MM.1S (cell line): ENCODE data around the gene RASSF10.

Experiments
- DNase-seq: peaks from one replicate; pipeline ENCODE4 v3.0.0-alpha.2; 2015
- H2AFZ ChIP-seq: fragments of 300-600 bp; sonication (generic); 2 replicates; pipeline ENCODE4 v1.6.0; 2016; ENCODE audit warnings: antibody characterized with exemption, low read length
- H3F3A ChIP-seq: fragments of 300-600 bp; sonication (generic); 2 replicates; pipeline ENCODE4 v1.6.1; 2016; ENCODE audit warnings: mild to moderate bottlenecking, antibody characterized with exemption, low read length, moderate library complexity, mixed read lengths; ENCODE audit not compliant: insufficient read depth
- H3K27ac ChIP-seq: fragments of 300-600 bp; sonication (generic); 2 replicates; pipeline ENCODE4 v1.5.1; 2016; ENCODE audit warnings: mild to moderate bottlenecking, low read length
- H3K27me3 ChIP-seq: fragments of 300-600 bp; sonication (generic); replicated peaks from 2 replicates; pipeline ENCODE4 v1.6.0; 2016; ENCODE audit warnings: low read length; ENCODE audit not compliant: insufficient read depth
- H3K36me3 ChIP-seq: fragments of 300-600 bp; sonication (generic); replicated peaks from 2 replicates; pipeline ENCODE4 v1.6.1; 2016; ENCODE audit warnings: mild to moderate bottlenecking, low read length, mixed read lengths; ENCODE audit not compliant: insufficient read depth
- H3K4me1 ChIP-seq: fragments of 300-600 bp; sonication (generic); 2 replicates; pipeline ENCODE4 v1.6.1; 2016; ENCODE audit warnings: low read length, mixed read lengths
- H3K4me2 ChIP-seq: fragments of 300-600 bp; sonication (generic); 2 replicates; pipeline ENCODE4 v1.6.0; 2016; ENCODE audit warnings: low read depth, low read length
- H3K4me3 ChIP-seq: fragments of 300-600 bp; sonication (generic); 2 replicates; pipeline ENCODE4 v1.5.1; 2016; ENCODE audit warnings: low read length, mixed read lengths
- H3K79me2 ChIP-seq: fragments of 300-600 bp; sonication (generic); 2 replicates; pipeline ENCODE4 v1.6.1; 2016; ENCODE audit warnings: mixed run types, low read length, mixed read lengths
- H3K9ac ChIP-seq: fragments of 300-600 bp; sonication (generic); 2 replicates; pipeline ENCODE4 v1.6.1; 2016; ENCODE audit warnings: low read length, mixed read lengths
- H3K9me2 ChIP-seq: fragments of 300-600 bp; sonication (generic); replicated peaks from 2 replicates; pipeline ENCODE4 v1.6.1; 2016; ENCODE audit warnings: mild to moderate bottlenecking, low read length, mixed read lengths; ENCODE audit not compliant: insufficient read depth
- H3K9me3 ChIP-seq: fragments of 300-600 bp; sonication (generic); replicated peaks from 2 replicates; pipeline ENCODE4 v1.6.1; 2016; ENCODE audit warnings: mild to moderate bottlenecking, low read length, mixed read lengths; ENCODE audit not compliant: insufficient read depth
- H4K20me1 ChIP-seq: fragments of 300-600 bp; sonication (generic); 2 replicates; pipeline ENCODE4 v1.6.1; 2016; ENCODE audit warnings: mild to moderate bottlenecking, low read length, moderate library complexity, mixed read lengths; ENCODE audit not compliant: insufficient read depth
- CTCF ChIP-seq: fragments of 300-600 bp; sonication (generic); IDR thresholded peaks from 2 replicates; pipeline ENCODE4 v1.5.1; 2016; ENCODE audit warnings: antibody characterized with exemption, low read length, mixed read lengths
- EZH2 ChIP-seq: fragments of 300-600 bp; sonication (generic); optimal IDR thresholded peaks from 2 replicates; pipeline ENCODE3; 2017; ENCODE audit warnings: low read depth, mild to moderate bottlenecking, antibody characterized with exemption, low read length, mixed read lengths
- EZH2phosphoT487 ChIP-seq: fragments of 300-600 bp; sonication (generic); IDR thresholded peaks from 2 replicates; pipeline ENCODE4 v1.6.1; 2018; ENCODE audit warnings: antibody characterized with exemption, low read length

RASSF10 gene

GRCh38 chr11:13046637-13047570, 37.8 kb downstream of the RASSF10 start:
- Histone ChIP-seq H3F3A (no peaks in the 10 kb centered on the region), H3K4me3 (no peak overlapping the region), H4K20me1 (no peaks in the 10 kb centered on the region), H3K36me3 (no peaks in the 10 kb centered on the region), H3K27me3 (no peaks in the 10 kb centered on the region), H3K4me2 (no peak overlapping the region), H2AFZ (no peak overlapping the region), H3K9ac (no peak overlapping the region), H3K4me1 (no peaks in the 10 kb centered on the region), H3K9me2 (no peaks in the 10 kb centered on the region), H3K9me3 (no peaks in the 10 kb centered on the region), H3K79me2 (no peaks in the 10 kb centered on the region), H3K27ac (no peak overlapping the region)
- no peak for TF ChIP-seq EZH2
- TF ChIP-seq EZH2phosphoT487: no peak
- no peak for TF ChIP-seq CTCF
- no peak for DNase-seq

GRCh38 chr11:13047884-13048283, 38.8 kb downstream of the RASSF10 start:
- Histone ChIP-seq H3K36me3 (no peaks in the 10 kb centered on the region), H3K27me3 (no peaks in the 10 kb centered on the region), H3K4me1 (no peaks in the 10 kb centered on the region), H3K9me3 (no peaks in the 10 kb centered on the region), H3K79me2 (no peaks in the 10 kb centered on the region), H3F3A (no peaks in the 10 kb centered on the region), H3K9ac (no peak overlapping the region), H2AFZ (no peak overlapping the region), H3K27ac (no peak overlapping the region), H4K20me1 (no peaks in the 10 kb centered on the region), H3K4me2 (no peak overlapping the region), H3K9me2 (no peaks in the 10 kb centered on the region), H3K4me3 (no peak overlapping the region)
- TF ChIP-seq EZH2phosphoT487 (no peak), EZH2 (no peak), CTCF (no peak)
- no peak for DNase-seq

- Histone ChIP-seq H4K20me1 (no peaks in the 10 kb centered on the region), H2AFZ (no peak overlapping the region), H3K4me3 (no peak overlapping the region), H3K9me3 (no peaks in the 10 kb centered on the region), H3K4me2 (no peak overlapping the region), H3K79me2 (no peaks in the 10 kb centered on the region), H3K9ac (no peak overlapping the region), H3K27me3 (no peaks in the 10 kb centered on the region), H3K27ac (no peak overlapping the region), H3F3A (no peaks in the 10 kb centered on the region), H3K9me2 (no peaks in the 10 kb centered on the region), H3K36me3 (no peaks in the 10 kb centered on the region), H3K4me1 (no peaks in the 10 kb centered on the region)
- DNase-seq: no peak
- TF ChIP-seq EZH2 (no peak), CTCF (no peak), EZH2phosphoT487 (no peak)
These were observed 42.1 kb downstream of the RASSF10 start for GRCh38 chr11:13051257-13051656.
